Measurements from ENCODE around the gene VPS39.

Gene VPS39

GRCh38 chr15:42157981-42158765 is 49.9 kb downstream of the VPS39 start:
- DNase-seq (ENCODE audit: low read depth in 2 of 2) = no peak

DNA sequence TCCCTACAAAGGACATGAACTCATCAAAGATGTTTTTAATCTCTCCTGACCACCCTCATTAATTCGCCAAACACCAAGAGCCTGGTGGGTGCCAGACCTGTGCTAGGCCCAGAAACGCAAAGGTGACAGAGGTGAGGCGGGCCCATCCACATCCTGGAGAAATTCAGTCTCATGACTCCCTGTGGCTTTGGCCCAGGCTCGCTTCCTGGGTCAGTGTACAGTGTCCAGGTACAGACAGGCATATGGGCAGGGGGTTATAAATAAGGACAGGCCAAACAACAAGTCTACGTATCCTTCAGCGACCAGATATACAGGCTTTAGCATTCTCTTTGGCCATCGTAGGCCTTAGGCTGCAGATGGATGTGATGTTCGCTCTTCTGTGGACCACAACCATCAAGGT is 50.7 kb downstream of the VPS39 start:
- DNase-seq (ENCODE audit: low read depth in 2 of 2) = no peak

GRCh38 chr15:42156243-42156922 is 51.7 kb downstream of the VPS39 start, which contains the start of gene PLA2G4F:
Gene PLA2G4F (minus strand): TSS chr15:42156636. CDS start chr15:42156549, 87 bp downstream.
- DNase-seq (ENCODE audit: low read depth in 2 of 2) = no peak

GRCh38 chr15:42155546-42156242 is 52.4 kb downstream of the VPS39 start:
- DNase-seq (ENCODE audit: low read depth in 2 of 2) = no peak

DNA sequence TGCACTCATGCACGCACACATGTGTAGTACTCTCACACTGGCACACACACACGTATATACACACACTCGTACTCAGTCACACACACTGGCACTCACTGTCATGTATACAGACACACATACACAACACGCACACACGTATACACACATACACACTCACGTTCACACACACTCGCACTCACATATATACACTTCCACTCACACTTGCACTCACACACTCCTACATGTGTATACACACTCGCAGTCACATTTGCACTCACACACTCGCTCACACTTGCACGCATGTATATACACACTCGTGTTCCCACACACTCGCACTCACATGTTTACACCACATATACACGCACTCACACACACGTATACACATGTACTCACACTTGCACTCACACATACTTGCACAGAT is 53.1 kb downstream of the VPS39 start:
- DNase-seq (ENCODE audit: low read depth in 2 of 2) = no peak

- DNase-seq (ENCODE audit: low read depth in 2 of 2) = no peak
Observed at GRCh38 chr15:42154212-42154941, 53.7 kb downstream of the VPS39 start.

DNA sequence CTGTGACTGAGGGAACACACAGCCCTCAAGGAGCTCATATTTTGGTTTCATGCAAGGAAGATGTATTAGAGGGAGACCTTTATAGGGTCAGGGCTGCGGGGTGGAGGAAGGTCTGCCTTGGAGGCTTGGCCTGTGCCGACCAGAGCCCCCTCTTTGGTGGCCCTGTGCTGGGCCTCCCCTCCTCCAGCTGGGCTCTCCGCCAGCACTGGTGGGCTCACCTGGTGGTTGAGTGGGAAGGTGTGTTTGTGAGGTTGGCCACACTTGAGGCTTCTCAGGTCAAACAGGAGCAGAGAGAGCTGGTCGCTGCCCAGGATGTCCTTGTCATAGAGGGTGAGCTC is 54.3 kb downstream of the VPS39 start:
- DNase-seq (ENCODE audit: low read depth in 2 of 2) = no peak

- DNase-seq (ENCODE audit: low read depth in 2 of 2) = no peak
Observed at GRCh38 chr15:42152921-42153698, 55.0 kb downstream of the VPS39 start.

DNA sequence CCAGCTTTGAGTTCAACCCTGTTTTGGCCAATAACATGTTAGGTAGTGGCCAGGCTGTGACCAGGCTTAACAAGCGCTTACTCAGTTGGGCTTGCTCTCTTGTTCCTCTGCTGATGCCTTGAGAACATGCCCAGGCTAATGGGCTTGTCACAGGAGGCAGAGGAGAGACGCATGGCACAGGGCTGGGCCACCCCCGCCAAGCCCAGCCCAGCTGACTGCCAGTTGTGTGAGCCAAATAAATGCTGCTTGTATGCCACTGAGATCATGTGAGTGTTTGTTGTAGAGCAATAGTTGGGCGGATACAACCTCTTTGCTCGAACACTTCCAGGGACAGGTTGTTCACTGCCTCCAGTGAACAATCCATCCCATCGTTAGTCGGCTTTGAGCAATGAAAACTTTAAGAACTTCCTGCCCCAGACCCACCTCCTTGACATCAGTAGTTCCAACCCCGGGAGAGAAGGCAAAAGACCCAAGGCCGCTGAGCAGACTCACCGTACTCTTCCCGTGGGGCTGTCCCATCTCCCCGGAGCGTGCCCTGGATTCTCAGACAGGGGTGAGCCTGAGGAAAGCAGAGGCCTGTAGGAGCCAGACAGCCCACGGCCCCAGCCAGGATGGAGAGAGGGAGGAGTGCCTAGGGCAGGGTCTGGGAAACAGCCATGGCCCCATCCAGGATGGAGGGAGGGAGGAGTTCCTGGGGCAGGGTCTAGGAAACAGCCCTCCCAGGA is 55.7 kb downstream of the VPS39 start:
- no peak for DNase-seq (ENCODE audit: low read depth in 2 of 2)

- no peak for DNase-seq (ENCODE audit: low read depth in 2 of 2)
Observed at GRCh38 chr15:42151736-42152135, 56.4 kb downstream of the VPS39 start.

DNA sequence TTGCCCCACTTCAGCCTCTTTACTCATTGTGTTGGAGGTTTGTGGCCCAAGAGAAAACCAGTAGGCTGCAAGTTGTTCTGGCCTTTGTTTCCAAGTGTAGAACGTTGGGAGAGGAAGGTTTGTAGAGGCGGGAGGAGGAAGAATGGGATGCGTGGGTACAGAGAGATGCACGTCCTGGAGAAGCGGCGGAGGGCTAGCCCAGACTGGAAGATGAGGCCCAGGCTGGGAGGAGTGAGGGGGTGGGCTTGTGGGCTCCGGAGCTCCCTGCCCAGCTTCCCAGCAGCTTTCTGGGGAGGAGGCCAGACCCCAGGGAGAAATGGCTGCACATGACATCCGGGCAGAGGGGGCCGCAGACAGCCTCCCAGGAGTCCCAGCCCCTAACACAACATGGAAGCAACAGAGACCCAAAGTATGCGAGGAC is 57.0 kb downstream of the VPS39 start:
- DNase-seq (ENCODE audit: low read depth in 2 of 2) = no peak

DNA sequence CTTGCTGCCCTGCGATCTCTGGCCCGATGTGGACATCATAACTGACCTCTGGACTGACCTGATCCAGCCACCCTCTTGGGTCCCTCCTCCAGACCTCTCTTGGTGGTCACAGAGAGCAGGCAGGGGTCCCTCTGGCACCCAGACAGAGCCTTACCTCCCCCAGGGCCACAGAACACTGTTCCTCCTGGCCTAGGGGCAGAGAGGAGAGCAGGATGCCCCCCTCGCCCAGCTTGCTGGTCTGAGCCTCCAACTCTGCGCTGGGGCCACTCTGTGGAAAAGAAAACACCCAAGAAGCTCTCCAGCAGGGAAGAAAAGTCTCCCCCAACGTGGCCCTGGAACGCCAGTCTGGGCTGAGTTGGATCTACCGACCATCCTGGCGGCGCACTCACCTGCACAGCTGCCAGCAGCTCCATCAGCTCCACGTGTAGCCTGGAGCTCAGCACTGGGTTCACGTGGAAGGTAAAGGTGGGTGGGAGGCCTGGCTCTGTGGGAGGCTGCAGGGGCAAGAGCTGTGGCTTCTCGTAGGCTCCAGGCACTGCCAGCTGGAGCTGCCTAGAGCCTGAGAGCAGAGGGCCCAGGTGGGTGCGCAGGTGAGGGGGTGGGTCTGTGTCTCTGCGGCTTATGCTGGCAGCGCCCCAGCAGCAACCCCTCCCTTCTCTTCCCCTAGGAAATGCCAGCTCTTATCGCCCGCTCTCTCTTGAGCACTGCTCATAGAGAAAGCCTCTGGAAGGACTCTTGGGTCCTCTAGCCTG is 57.7 kb downstream of the VPS39 start:
- no peak for DNase-seq (ENCODE audit: low read depth in 2 of 2)

DNA sequence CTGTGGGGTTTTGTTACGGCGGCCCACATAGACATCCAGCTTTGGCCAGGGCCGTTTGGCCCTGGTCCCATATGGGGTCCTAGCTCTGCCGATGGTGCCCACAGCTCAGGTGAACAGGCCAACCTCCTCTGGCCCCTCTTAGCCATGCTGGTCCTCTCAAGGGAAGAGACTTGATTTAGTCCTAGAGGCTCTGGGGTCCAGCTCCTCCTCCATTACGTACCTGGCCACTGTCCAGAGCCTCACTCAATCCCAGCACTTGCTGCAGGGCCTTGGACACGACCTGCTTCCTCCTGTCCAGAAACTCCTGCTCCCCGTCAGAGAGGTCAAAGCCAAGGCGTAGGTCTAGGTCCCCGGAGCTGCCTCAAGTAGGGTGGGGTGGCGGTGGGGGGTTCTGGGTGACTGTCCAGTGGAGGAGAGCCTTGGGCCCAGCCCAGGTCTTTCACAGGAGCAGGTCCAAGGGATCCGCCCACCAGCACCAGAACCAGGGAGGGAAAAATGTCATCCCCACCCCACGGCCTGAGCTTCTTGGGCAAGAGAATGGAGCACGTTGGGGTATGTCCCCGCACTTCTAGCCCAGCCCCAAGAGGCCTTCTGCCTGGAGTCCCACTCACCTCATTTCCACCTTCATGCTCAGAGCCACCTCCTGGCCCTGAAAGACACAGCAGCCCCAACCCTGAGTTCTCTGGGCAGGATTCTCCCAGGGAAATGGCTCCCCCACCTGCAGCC is 58.4 kb downstream of the VPS39 start:
- DNase-seq (ENCODE audit: low read depth in 2 of 2) = no peak

DNA sequence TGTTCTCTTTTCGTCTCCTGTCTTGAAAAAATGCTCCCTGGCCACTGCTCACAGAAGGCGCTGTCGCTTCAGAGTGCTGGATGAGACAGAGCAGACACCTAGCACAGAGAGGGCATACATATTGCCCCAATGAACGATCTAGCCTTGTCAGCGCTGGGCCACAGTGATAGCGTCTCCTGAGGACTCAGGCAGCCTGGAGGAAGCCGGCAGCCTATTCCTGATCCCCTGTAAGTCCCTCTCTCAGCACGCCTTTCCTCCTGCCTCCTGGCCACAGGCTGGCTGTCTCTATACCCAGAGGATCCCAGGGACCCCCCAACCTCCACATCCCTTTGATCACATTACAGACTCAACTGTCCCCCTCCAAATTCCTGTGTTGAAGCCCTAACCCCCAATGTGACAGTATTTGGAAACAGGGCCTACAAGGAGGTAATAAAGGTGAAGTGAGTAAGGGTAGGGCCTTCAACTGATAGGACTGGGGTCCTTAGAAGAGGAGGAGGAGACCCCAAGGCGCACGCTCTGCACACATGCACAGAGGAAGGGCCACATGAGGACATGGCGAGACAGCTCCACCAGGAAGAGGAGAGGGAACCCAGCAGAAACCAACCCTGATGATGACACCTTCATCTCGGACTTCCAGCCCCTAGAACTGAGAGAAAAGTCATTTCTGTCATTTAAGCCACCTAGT is 59.2 kb downstream of the VPS39 start:
- no peak for DNase-seq (ENCODE audit: low read depth in 2 of 2)

DNA sequence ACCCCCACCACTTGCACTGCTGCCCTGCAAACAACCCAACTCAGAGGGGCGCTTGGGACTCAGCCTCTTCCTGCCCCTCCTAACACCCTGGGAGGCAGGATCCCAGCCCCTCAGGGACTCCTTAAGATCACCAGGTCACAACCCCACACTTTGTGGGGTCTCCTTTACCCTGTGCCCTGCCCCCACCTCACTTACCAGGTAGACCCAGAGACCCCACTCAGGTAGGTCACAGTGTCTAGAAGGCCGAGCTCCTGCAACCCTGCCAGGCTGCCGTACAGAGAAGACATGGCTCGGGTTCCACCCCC is 60.7 kb downstream of the VPS39 start:
- no peak for DNase-seq (ENCODE audit: low read depth in 2 of 2)

GRCh38 chr15:42146551-42147430 is 61.3 kb downstream of the VPS39 start:
- DNase-seq (ENCODE audit: low read depth in 2 of 2) = no peak

GRCh38 chr15:42145546-42146455 is 62.3 kb downstream of the VPS39 start:
- no peak for DNase-seq (ENCODE audit: low read depth in 2 of 2)

Measured in stimulated activated CD4-positive, alpha-beta T cell treated with anti-CD3 and anti-CD28 coated beads, Interleukin-1b, Interleukin-23, amount 100 ng/mL, for 4 hours (primary cell).